Stimulated activated CD4-positive, alpha-beta T cell treated with anti-CD3 and anti-CD28 coated beads, Interleukin-1b, Interleukin-23, amount 100 ng/mL, for 24 hours (primary cell): ENCODE measurements around the gene CRACR2A.

Source experiments
- DNase-seq, 4 experiments: peaks; one replicate each; pipeline ENCODE4 v3.0.0-alpha.2; 2020; ENCODE audit warnings: low read depth in 4 of 4, low spot score in 1 of 4

The CRACR2A gene

GRCh38 chr12:3655328-3655900 lies 97.5 kb downstream of the CRACR2A start:
- DNase-seq: no peak

DNA sequence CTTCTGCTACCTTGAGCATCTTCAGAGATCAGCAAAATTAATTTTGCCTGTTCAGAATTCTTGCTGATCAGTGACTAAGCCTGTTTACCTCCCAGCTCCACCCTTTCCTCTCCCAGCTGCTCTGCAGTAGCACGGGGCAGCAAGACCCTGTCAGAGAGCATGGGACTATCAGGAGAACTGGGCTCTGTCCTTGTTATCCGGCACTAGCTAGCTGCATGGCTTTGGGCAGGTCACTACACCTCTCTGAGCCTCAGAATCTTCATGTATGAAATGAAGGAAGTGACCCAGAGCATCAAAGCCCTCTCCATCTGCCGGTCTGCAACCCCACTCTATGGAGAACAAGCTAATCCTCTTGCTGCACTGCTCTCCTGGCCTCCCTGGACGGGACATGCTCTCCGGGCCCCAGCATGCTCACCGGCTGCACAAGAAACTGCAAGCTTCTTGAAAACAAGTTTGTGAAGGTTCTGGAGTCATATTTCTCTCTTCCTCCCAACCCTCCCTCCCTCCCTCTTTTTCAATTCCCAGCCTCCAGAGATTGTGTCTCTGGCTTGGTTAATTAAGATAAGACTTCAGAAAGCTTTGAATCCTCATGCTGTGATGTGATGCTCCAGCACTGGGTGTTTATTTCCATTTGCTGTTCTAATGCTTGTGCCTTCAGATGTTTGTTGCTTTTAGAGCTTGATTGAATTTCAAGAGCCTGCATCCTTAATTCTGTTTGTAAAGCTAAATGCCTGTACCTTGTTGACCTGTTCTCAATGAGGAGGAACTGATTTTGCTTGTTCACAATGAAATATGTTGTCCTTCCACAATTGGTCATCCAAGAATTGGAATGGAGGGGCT lies 101.1 kb downstream of the CRACR2A start:
- no peak for DNase-seq

GRCh38 chr12:3647504-3647903 lies 105.4 kb downstream of the CRACR2A start:
- DNase-seq: no peak

DNA sequence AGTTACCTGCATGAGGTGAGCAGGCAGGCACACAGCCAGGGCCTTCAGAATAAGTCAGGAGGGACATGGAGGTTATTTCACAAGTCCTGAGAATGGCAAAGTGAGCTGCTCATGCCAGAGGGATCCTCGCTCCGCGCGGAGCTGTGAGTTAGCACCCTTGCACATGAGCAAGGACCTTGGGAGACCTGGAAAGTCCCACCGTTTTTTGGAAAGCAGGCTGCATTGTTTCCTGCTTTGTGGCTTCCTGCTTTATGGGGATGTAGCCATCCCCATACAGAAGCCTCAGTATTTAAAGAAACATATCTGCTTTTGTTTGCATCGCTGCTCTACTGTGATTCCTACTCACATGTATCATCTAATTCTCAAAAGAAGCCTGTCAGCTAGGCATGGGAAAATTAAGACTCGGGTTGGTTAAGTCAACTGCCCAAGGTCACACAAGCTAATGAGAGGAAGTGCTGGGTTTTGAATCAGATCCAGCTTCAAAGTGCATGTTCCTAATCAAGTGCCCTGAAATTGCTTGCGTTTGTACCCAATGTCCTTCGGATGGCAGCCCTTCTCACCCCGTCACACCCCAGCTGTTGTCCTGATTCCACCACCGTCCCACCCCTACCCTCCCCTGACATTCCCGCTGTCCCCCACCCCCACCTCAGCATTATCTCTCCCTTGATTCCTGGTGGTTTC lies 106.2 kb downstream of the CRACR2A start:
- no peak for DNase-seq

DNA sequence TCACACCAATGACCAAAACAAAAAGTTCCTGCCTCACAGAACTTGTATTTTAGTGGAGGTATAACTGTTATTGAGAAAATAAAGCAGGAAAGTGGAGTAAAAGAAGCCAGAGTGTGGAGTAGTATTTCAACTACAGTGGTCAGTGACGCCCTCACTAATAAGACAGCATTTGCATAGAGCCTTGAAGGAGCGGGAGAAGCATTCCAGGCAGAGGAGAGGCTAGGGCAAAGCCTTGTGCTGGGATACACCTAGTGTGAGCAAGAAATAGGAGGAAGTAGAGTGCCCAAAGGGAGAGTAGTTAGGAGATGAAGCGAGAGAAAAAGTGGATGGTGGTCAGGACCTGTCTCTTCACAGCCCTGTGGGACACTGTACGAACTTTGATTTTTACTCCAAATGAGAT lies 107.8 kb downstream of the CRACR2A start:
- DNase-seq: no peak

- no peak for DNase-seq
Measured at GRCh38 chr12:3644104-3644503, 108.8 kb downstream of the CRACR2A start.

GRCh38 chr12:3641428-3642018 lies 111.4 kb downstream of the CRACR2A start:
- no peak for DNase-seq

DNA sequence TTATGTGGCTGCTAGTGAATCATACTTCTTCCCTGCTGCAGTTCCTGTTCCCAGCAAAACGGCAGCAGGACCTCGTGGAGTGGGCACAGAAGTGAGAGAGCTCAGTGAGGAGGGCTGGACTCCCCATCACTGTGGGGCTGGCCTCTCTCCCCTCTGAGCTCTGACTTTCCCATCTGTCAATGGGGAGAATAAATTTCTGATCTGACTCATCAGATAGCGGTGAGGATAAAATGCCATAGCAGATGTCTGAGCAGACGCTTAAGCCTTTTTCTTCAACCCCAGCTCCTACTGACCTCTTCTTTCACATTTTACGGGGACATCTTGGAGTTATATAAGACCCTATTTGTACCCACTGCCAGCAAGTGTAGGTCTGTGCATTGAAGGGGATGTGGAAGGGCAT lies 116.6 kb downstream of the CRACR2A start:
- no peak for DNase-seq

DNA sequence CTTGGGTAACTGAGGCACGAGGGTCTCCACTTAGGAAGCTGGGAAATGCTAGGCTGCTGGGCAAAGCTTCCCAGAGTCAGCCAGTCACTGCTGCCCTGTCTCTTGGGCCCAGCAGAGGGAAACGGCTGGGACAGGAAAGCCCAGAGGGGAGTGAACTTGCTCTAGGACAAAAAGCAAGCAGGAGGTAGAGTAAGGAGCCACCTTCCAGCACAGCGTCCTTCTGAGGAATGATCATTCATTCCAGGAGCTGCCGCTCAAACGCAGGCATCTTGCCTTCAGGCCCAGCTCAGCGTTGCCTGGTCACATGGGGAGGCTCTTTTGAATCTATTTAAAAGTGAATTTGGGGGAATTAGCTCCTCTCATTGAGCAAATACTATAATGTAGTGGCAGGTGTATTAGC lies 118.6 kb downstream of the CRACR2A start:
- no peak for DNase-seq

DNA sequence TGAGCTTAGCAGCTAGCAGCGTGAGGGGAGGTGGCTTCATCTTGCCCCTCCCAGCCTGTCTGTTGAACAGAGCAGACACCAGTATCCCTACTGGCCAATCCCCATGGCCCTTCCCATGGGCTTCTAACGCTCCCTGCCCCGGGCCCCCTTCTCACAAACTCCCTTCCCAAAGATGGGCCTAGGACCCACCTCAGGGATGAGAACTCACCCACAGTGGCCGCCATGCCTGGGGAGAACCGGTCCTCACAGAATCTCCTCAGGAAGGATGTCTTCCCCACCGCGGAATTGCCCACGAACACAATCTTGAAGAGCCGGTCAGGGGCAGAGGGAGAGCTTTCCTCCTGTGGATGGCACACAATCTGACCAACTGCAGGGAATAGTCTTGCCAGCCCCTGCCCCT lies 119.5 kb downstream of the CRACR2A start:
- no peak for DNase-seq

DNA sequence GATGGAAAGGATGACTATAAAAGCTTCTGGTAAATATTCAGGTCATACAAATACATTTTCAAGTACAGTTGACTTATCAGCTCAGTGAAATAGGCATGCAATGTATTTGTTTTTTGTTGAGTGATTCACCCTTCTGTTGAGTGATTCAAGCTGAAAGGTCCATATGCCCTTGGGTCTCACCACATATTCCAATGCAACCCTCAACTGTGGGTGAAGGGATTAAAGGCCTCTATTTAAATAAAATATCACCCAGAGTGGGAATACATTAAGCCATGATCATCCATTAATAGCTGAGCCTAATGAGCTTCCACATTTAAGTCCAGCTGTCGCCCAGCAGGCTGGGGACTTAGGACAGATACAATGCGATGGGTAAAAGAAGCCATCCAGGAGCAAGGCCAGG lies 120.2 kb downstream of the CRACR2A start:
- no peak for DNase-seq

DNA sequence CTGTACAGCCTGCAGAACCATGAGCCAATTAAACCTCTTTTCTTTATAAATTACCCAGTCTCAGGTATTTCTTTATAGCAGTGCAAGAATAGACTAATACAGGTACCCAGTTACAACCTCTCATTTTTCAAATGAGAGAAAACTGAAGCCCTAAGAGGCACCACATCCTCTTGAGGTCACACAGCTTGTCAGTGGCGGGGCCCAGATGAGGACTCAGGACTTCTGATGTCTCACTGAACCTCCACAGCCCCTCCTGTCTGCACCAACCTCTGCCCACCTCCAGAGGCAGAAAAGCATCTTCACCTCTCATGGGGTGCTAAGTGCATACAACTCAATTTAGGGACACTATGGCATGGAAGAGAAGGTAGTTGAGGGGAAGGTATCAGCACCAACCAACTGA lies 120.7 kb downstream of the CRACR2A start:
- no peak for DNase-seq

- DNase-seq: no peak
Measured at GRCh38 chr12:3631759-3632158, 121.2 kb downstream of the CRACR2A start.

DNA sequence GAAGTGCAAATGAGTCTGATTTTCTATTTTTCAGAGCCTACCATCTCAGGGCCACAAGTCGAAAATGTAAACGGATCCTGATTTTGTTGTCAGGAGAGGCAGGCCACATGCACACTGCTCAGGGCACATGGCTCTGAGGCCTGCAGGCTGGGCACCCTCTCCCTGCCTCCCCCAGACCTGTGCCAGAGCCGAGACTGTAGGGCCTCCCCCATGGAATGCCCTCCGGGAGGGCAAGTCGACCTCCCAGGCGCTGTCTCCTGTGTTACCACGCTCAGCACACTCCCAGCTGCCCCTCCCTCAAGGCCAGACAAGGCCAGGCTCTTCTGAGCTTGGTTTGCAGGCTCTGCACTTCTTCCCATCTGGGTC lies 121.7 kb downstream of the CRACR2A start:
- no peak for DNase-seq

GRCh38 chr12:3630621-3631271 lies 122.2 kb downstream of the CRACR2A start:
- DNase-seq: no peak

- no peak for DNase-seq
Measured at GRCh38 chr12:3630111-3630510, 122.8 kb downstream of the CRACR2A start.

DNA sequence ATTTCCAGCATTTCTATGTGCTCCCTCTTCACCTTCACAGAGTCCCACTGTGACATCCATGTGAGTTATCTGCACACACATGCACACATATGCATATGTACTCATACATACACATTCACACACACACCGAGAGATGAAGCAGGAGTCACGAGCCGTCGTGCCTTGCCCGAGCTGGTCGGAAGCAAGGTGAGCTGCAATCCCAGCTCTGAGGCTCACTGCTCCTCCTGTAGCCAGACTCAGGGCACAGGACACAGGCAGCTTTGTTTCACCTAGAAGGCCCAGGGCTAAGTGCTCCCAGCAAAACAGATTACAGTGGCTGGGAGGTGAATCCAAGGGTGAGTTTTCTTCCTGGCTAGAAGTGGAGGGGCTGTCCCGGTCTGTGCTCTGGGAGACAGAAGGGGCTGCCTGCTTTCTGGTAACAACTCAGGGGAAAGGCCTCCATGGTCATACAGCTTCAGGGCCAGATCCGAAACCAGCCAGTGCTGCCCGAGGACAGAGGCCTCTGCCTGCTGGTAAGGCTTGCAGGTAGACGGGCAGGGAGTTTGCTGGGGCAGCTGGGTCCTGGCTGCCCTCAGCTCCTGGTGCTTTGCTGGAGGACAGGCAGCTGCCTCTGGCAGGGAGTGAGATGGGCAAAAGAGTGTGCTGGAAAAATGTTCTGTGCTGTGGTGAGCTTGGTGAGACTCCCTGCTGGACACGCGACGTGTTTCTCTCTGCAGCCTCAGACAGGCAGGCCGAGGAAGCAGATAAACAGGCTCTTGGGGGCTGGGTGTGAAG lies 123.7 kb downstream of the CRACR2A start:
- DNase-seq: no peak

DNA sequence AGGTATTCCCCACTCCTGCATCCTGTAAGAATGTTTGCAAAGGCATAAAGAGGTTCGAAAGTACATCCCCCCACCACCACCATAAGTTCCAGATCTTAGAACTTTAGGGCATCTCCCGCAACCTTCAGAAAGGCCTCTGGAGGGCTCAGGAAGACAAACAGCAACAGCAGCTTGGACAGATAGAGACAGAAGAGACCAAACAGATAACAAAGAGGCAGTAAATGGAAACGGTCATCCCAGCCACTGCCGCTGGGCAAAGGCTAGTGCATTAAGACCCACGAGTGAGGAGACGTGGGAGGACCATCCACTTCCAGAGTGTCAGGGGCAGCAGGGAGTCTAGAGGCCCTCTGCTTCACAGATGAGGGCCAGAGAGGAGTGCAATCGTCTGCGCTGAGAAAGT lies 124.3 kb downstream of the CRACR2A start:
- DNase-seq: no peak

DNA sequence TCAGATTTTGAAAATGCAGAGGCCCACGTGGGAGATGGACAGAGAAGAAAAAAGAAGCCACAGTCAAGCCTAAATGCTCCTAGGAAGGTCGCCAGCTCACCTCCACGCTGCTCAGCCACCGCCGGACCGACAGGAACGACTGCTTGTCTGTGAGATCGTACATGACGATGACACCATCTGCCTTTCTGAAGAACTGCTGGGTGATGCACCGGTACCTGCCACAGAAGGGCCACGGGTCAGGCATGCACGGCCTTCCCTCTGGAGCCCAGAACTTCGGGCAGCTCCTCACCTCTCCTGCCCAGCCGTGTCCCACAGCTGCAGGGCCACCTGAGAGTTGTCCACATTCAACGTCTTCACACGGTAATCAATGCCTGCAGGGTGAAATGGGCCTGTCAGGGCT lies 125.6 kb downstream of the CRACR2A start:
- no peak for DNase-seq

DNA sequence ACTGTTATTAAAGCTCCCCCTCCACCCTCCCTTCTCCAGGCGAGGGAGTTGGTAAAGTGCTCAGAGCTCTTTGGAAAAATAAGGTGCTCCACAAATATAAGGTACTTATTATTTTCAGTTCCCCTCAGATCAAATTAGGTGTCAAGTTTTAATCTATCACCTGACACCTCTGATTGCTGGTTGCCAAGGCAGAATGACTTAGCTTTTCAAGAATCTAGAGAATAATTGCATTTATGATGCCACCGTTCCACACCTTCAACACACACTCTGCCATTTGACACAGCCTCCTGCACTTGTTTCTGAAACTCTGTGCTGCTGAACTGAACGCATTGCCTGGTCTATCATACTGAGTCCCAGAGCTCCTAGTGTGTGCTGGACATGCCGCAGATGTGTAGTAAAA lies 128.6 kb downstream of the CRACR2A start:
- no peak for DNase-seq
